ENCODE results near the gene KIAA0232.

The KIAA0232 gene

DNA sequence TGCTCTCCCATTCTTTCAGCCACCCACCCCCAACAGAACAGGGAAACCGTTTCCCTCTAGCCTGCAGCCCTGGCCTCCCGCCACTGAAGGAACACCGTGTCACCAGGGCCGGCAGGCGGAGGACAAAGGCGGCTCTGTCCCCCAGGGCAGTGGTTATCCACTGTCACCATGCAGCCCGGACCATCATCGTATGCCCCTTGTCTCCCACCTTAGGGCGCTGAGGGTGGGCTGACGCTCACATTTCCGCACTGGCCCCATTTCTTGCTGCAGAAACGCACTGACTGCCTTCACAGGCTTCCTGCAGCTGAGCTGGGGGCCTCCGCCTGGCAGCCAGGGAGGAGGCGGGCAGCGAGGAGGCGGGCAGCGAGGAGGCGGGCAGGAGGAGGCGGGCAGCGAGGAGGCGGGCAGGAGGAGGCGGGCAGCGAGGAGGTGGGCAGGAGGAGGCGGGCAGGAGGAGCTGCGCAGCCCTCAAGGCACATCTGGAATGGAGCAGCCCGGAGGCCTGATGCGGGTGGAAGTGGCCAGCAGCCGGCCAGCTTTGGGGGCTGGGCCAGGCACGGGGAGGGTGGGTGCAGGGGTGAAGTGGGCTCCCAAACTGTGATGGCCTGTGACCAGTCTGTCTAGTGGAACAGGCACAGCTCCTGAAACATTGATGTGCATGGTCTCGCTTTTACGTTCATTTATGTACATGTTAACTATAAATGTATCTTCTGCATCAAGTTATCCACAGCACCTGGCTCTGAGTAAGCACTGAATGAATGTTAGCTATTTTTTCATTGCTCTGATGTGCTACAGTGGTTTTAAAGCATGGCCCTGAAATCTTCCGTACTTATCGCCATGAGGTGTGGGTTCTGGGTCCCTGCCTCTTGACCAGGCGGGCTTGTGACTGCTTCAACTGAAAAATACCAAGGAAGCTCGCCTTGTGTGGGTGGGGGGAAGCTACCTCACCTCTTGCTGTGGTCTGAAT is 20.6 kb upstream of the KIAA0232 start:
- TF ChIP-seq, protein P1, sequence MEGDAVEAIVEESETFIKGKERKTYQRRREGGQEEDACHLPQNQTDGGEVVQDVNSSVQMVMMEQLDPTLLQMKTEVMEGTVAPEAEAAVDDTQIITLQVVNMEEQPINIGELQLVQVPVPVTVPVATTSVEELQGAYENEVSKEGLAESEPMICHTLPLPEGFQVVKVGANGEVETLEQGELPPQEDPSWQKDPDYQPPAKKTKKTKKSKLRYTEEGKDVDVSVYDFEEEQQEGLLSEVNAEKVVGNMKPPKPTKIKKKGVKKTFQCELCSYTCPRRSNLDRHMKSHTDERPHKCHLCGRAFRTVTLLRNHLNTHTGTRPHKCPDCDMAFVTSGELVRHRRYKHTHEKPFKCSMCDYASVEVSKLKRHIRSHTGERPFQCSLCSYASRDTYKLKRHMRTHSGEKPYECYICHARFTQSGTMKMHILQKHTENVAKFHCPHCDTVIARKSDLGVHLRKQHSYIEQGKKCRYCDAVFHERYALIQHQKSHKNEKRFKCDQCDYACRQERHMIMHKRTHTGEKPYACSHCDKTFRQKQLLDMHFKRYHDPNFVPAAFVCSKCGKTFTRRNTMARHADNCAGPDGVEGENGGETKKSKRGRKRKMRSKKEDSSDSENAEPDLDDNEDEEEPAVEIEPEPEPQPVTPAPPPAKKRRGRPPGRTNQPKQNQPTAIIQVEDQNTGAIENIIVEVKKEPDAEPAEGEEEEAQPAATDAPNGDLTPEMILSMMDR (IDR thresholded peaks at IDR 0.05): no peak

DNA sequence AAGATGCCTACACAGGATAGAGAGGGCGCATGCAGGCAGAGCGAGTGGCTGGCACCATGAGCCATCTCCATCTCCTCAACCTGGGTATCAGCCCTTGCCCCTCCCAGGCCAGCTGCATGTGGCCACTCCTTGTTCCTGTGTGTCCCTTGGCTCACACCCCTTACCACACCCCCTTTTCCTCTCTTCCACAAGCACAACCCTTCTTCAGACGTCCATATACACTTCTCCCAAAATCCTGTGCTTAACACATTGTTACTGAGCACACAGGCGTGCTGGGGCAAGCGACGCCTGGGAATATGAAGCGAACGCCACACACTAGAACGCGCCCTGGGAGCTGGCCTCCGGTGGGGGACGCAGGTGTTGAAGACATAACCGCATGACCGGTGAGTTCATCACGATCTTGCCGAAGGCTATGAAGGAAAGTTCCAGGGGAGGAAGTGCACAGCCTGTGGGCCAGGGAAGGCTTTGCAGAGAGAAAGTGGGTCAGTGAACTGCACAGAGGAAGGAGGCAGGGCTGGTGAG is 19.1 kb upstream of the KIAA0232 start:
- TF ChIP-seq, protein P1 (IDR thresholded peaks at IDR 0.05): no peak

DNA sequence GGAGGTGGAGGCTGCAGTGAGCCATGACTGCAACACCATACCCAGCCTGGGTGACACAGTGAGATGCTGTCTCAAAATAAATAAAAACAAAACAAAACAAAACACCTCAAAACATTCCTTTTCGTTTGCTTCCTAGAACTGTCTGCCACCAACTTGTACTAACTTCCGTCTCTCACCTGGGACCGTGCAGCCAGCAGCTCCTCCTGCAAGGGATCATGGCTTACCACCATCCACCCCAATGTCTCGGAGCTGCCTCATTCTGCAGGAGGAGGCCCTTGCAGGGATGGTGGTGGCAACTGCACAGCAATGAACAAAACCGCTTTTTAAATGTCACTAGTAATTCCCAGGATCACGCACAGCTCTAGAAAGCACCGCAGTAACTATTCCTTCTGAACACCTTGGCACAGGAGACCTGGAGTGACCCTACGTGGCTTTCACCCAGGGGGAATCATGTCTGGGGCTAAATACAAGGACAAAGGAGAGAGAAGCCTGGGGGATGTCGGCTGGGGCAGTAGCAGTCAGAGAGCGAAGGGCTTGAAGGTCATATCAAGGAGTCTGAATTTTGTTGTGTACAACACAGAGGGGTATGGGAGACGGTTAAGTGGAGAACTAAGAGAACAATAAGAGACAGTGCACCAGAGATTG is 17.4 kb upstream of the KIAA0232 start:
- TF ChIP-seq, protein P1 (IDR thresholded peaks at IDR 0.05): no peak

DNA sequence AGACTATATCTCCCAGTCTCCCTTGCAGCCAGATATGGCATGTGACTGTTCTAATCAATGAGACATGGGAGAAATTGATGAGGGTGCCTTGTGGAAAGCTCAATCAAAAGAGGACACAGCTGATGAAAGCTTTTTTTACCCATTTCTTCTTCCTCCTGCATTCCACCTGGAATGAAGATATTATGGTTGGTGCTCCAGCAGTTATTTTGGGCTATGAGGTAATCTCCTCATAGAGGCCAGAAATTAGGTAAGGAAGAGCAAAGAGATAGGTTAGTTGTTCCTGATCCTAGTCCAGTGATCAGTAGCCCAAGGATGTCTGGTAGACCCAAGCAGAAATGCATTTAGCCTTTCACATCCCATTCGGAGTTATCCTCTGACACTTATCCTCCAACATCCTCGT is 16.8 kb upstream of the KIAA0232 start:
- TF ChIP-seq, protein P1 (IDR thresholded peaks at IDR 0.05): no peak

DNA sequence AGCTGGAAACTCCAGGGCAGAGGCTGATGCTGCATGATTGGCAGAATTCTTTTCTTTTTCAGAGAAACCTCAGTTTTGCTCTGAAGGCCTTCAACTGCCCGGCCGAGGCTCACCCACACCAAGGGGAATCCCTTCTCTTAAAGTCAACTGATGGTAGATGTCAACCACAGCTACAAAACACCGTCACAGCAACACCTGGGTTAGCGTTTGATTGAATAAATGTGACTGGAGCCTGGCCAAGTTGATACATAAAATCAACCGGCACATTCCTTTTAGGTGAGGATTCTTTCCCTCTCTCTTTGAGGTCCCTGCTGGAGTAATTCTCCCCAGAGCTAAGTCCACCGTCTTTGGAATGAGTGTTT is 15.2 kb upstream of the KIAA0232 start:
- TF ChIP-seq, protein P1 (IDR thresholded peaks at IDR 0.05): no peak

DNA sequence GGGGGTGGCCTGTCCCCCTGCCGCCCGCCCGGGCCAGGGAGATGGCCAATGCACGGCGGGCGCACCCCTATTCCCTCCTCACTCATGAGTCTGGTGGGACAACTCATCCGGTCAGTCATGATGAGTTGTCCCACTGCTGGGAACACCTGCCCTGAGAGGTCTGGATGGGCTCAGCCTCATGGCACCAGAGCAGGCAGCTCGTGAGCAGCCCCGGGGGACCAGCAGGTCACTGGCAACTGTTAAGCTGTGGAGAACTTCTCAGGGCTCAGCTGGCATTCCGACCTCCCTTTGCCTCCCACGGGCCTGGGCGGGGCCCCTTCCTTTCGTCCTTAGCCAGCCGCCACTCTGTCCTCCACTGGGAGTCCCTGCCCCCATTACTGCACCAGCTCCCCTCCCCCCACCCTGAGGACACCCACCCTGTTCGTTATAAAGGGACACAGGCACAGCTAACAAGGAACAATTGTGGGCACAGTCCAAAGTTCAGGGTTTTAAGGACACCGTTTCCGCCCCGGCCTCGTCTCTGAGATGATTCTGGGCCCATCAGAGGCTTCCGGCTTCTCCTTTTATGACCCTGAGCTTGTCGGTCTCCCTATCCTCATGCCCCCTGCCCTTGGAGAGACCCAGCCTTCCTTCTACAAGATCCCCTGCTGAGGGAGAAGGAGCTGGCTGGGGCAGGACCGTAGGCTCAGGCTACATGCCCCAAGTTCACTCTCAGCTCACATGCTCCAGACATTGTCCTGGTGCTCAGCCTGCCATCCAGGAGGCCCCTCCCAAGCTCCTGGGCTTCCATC is 14.6 kb upstream of the KIAA0232 start:
- TF ChIP-seq, protein P1 (IDR thresholded peaks at IDR 0.05): no peak

DNA sequence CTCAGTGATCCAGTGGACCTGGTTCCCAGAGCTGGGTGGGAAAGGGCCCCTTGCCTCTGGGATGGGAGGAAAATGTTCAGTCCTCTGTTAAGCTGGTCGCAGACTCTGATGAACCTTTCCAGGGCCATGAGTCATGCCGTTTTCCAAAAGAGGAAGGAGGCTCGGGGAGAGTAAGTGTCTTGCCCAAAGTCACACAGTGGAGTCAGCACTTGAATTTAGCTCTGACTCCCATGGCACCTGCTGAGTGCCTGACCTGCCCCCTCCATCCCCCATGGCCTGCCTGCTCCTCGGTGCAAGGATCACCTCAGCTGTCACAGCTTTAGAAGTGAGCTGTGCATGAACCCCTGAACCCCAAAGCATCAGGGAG is 14.0 kb upstream of the KIAA0232 start:
- TF ChIP-seq, protein P1 (IDR thresholded peaks at IDR 0.05): no peak

All from LNCAP (cell line).